A673 (cell line): ENCODE measurements around the gene ERVH48-1.

Experiments used
- EZH2 ChIP-seq: fragments of 200-600 bp; sonication (generic); IDR thresholded peaks from 2 replicates; pipeline ENCODE4 v1.6.1; 2017; ENCODE audit warnings: borderline replicate concordance, low read depth, mild to moderate bottlenecking, mixed read lengths, antibody characterized with exemption, low read length; ENCODE audit not compliant: poor library complexity, severe bottlenecking
- TF ChIP-seq, protein P1 (sequence below): fragments of 300-800, 200-600 bp; sonication (generic); conservative IDR thresholded peaks from 2 replicates; pipeline ENCODE4 v1.5.1; 2017; ENCODE audit warnings: low read depth, mild to moderate bottlenecking, antibody characterized with exemption, low read length, moderate library complexity, mixed read lengths

DNA sequence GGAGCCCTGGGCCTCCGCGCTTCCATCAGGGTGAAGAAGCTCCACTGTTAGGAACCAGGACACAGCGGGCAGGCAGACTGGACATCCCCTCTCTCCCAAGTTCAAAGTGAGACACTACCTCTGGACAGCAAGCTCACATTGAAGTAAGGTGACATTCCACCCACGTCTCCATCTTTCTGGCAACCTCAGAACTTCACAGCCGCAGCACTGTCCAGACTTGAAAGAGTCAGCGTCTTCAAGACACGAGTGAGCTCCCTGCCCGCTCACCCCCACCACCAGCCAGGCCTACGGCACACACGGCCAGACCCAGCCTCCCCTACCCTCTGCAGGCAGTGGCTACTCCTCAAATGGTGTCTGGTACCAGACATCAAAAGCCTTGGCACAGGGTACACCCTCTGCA lies 57.2 kb downstream of the ERVH48-1 start:
- TF ChIP-seq, protein P1, sequence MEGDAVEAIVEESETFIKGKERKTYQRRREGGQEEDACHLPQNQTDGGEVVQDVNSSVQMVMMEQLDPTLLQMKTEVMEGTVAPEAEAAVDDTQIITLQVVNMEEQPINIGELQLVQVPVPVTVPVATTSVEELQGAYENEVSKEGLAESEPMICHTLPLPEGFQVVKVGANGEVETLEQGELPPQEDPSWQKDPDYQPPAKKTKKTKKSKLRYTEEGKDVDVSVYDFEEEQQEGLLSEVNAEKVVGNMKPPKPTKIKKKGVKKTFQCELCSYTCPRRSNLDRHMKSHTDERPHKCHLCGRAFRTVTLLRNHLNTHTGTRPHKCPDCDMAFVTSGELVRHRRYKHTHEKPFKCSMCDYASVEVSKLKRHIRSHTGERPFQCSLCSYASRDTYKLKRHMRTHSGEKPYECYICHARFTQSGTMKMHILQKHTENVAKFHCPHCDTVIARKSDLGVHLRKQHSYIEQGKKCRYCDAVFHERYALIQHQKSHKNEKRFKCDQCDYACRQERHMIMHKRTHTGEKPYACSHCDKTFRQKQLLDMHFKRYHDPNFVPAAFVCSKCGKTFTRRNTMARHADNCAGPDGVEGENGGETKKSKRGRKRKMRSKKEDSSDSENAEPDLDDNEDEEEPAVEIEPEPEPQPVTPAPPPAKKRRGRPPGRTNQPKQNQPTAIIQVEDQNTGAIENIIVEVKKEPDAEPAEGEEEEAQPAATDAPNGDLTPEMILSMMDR, result no peak
- TF ChIP-seq EZH2, result no peak
